Left kidney (tissue), 2 donors: Measurements from ENCODE around the gene PPAT. TPM values are rescaled to one million over a fixed set of nuclear protein-coding genes. Genes with fewer than 3 reads are reported as not detected.

Experiments used
- DNase-seq: peaks from one replicate; pipeline ENCODE4 v3.0.0-alpha.2; 2013
- polyA plus RNA-seq: library from polyadenylated mRNA; unstranded; fragments of 120-200 nt; gene quantifications from one replicate; pipeline ENCODE4 v1.2.1, GENCODE V29; 2013; ENCODE audit not compliant: insufficient read length

Gene PPAT
- polyA plus RNA-seq, 1 donor = 29.0 TPM

GRCh38 chr4:56438766-56439165 is 3.4 kb upstream of the PPAT start:
- no peak for DNase-seq

- peak; percentile 26 for DNase-seq
Measured at GRCh38 chr4:56434599-56435139, 746 bp downstream of the PPAT start.

- DNase-seq = no peak
Measured at GRCh38 chr4:56433280-56433679, 2.1 kb downstream of the PPAT start.

- no peak for DNase-seq
Measured at GRCh38 chr4:56430203-56430602, 5.2 kb downstream of the PPAT start.

GRCh38 chr4:56427179-56427578 is 8.2 kb downstream of the PPAT start:
- no peak for DNase-seq

- no peak for DNase-seq
Measured at GRCh38 chr4:56426273-56426672, 9.1 kb downstream of the PPAT start.

- DNase-seq = no peak
Measured at GRCh38 chr4:56425518-56425917, 9.9 kb downstream of the PPAT start.

GRCh38 chr4:56424697-56425514 is 10.5 kb downstream of the PPAT start:
- DNase-seq = no peak

- DNase-seq = no peak
Measured at GRCh38 chr4:56424176-56424575, 11.2 kb downstream of the PPAT start.

GRCh38 chr4:56417396-56417795 is 18.0 kb downstream of the PPAT start:
- DNase-seq = no peak

GRCh38 chr4:56416349-56416748 is 19.1 kb downstream of the PPAT start:
- no peak for DNase-seq

GRCh38 chr4:56414135-56414670 is 21.2 kb downstream of the PPAT start:
- DNase-seq = no peak

- DNase-seq = peak; percentile 91
Measured at GRCh38 chr4:56410247-56411062, 25.0 kb downstream of the PPAT start.

- no peak for DNase-seq
Measured at GRCh38 chr4:56409511-56410090, 25.8 kb downstream of the PPAT start.

- DNase-seq = no peak
Measured at GRCh38 chr4:56408978-56409377, 26.4 kb downstream of the PPAT start.

GRCh38 chr4:56406151-56406550 is 29.3 kb downstream of the PPAT start:
- DNase-seq = no peak

GRCh38 chr4:56405016-56405415 is 30.4 kb downstream of the PPAT start:
- DNase-seq = no peak

- DNase-seq = no peak
Measured at GRCh38 chr4:56400560-56400959, 34.9 kb downstream of the PPAT start.

- no peak for DNase-seq
Measured at GRCh38 chr4:56391270-56391669, 44.1 kb downstream of the PPAT start.

- DNase-seq = no peak
Measured at GRCh38 chr4:56389558-56389957, 45.9 kb downstream of the PPAT start.

GRCh38 chr4:56388306-56388705 is 47.1 kb downstream of the PPAT start:
- no peak for DNase-seq
